Occipital lobe (tissue), 2 donors: Measurements from ENCODE around the gene CALD1. TPM values are rescaled to one million over a fixed set of nuclear protein-coding genes. Genes with fewer than 3 reads are reported as not detected.

Experiments
- DNase-seq: peaks from one replicate; lab custom pipeline; 2025; lab: John Stamatoyannopoulos, UW
- total RNA-seq: library from RNA; depleted of rRNA; stranded (reverse); fragments of >200 nt; gene quantifications from one replicate; pipeline ENCODE4 v1.2.3, GENCODE V29; 2014

CALD1 gene
- total RNA-seq, 1 donor from 2014 or later = 29.5 TPM

GRCh38 chr7:134920026-134920753, 140.8 kb downstream of the CALD1 start:
- no peak for DNase-seq

DNA sequence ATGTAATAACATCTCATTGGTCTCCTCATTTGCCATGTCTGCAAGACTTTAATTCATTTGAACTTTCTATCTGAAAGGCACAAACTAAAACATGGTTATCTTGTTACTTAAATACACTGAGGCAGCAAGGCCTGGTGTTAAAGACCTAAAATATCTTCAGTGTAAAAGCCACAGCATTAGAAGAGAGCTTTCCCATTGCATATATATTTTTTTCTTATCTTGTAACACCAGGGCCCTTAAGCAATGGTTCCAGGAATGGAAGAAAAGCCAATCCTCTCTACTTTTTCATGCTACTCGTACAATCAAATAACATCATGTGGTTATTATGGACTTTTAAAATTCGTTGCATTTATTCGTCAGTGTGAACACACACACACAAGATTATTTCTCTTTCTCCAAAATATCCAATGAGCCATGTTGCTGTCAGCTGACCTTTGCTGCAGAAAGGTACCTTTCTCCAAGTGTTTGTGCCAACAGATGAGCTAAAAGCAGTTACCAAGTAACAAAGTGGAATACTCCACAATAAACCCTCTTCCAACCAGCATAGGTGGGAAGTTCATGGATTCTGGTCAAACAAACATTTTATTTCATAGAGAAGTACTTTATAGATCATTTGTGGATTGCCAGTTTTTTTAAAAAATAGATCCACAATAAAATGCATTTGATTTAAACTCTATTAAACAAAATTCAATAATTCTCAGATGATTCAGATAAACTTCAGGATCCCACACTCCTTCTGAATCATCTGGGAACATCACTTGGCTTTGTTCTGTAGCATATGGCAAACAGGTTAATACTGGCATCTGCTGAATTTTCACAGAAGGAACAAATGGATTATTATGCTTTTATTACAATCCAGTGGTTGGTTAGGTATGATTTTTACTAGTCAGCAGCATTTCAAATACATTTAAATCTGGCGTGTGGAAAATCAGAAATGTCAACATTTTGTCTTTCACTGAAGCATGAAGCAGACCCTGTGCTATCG, 143.6 kb downstream of the CALD1 start:
- no peak for DNase-seq

DNA sequence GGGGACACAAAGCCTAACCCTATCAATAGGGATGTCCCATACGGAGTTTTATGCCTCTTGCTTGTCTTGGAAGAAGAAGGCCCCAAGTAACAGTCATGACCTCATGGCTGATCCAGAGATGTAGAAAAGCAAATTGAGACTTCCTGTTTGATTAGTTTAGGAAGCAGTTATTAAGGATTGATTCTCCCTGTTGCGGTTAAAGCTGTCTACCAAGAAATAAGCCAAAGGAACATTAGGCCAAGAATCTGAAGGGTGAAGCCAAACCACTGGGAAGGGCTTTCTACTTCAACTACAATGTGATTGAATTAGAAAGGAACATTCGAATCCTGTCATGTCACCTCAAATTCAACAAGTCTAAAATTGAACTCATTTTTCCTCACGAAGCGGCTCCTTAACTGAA, 146.3 kb downstream of the CALD1 start:
- DNase-seq = no peak

DNA sequence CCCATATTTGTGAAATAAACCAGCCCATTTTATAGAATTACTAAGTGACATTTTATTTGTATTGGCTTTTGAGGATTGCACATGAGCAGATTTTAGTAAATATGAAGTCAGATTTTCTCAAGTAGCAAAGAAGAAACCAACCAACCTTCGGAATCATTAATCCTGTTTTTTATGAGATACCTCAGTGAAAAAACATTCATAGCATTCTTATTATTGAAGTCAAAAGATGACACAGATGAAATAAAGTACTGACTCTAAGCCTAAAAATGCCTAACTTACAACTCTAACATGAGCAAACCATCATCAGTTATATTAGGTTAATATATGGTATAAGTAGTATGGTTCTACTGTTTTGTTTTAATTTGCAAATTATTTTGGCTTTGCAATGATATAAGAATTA, 147.0 kb downstream of the CALD1 start:
- DNase-seq = no peak

DNA sequence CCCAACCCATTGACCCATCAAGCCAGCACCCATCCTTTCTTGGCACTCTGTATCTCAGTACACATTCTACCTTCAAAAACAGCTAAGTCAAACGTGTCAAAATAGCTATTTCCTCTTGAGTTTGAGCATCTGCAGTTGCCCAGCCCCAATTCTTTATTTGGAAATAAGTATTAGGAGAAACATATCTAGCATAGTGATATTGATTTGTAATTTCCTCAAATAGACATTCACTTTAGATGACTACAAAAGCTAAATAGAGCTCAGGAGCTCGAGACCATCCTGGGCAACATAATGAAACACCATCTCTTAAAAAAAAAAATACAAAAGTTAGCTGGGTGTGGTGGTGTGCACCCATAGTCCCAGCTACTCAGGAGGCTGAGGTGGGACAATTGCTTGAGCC, 147.6 kb downstream of the CALD1 start:
- no peak for DNase-seq

- DNase-seq = no peak
These were observed 148.3 kb downstream of the CALD1 start for GRCh38 chr7:134927723-134928122.

DNA sequence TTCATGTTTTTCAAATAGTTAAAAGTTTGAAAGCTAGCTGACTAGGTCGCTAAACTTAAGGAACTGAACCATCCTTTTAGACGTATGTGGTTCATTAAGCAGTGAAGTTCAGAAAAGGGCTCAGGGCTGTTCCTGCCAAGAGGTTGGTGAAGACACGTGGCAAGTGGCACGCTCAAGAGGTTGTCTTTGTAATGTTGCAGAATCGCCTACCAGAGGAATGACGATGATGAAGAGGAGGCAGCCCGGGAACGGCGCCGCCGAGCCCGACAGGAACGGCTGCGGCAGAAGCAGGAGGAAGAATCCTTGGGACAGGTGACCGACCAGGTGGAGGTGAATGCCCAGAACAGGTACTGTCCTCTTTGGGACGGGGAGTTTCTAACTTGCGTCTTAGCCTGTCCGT, 149.1 kb downstream of the CALD1 start:
- DNase-seq = no peak

- DNase-seq = no peak
These were observed 152.1 kb downstream of the CALD1 start for GRCh38 chr7:134931487-134931886.

- DNase-seq = no peak
These were observed 153.4 kb downstream of the CALD1 start for GRCh38 chr7:134932707-134933370.

DNA sequence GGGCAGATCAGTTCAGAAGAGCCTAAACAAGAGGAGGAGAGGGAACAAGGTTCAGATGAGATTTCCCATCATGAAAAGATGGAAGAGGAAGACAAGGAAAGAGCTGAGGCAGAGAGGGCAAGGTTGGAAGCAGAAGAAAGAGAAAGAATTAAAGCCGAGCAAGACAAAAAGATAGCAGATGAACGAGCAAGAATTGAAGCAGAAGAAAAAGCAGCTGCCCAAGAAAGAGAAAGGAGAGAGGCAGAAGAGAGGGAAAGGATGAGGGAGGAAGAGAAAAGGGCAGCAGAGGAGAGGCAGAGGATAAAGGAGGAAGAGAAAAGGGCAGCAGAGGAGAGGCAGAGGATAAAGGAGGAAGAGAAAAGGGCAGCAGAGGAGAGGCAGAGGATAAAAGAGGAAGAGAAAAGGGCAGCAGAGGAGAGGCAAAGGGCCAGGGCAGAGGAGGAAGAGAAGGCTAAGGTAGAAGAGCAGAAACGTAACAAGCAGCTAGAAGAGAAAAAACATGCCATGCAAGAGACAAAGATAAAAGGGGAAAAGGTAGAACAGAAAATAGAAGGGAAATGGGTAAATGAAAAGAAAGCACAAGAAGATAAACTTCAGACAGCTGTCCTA, 154.1 kb downstream of the CALD1 start:
- DNase-seq = no peak

DNA sequence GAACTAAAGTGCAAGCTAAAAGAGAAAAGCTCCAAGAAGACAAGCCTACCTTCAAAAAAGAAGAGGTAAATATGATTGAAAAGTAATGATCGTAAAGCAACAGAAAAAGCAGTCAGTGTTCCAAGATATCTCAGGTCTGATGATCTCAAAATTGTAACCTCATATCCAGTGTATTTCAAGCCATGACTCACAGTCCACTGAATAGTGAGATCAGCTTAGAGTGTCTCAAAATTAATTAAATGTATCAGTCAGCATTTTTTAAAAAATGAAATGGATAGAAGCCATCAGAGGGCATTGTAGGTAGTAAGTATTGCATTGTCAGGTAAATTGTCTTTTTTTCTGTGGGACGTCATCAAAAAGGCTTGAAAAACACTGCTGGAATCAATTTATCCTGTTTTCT, 156.3 kb downstream of the CALD1 start:
- DNase-seq = no peak

DNA sequence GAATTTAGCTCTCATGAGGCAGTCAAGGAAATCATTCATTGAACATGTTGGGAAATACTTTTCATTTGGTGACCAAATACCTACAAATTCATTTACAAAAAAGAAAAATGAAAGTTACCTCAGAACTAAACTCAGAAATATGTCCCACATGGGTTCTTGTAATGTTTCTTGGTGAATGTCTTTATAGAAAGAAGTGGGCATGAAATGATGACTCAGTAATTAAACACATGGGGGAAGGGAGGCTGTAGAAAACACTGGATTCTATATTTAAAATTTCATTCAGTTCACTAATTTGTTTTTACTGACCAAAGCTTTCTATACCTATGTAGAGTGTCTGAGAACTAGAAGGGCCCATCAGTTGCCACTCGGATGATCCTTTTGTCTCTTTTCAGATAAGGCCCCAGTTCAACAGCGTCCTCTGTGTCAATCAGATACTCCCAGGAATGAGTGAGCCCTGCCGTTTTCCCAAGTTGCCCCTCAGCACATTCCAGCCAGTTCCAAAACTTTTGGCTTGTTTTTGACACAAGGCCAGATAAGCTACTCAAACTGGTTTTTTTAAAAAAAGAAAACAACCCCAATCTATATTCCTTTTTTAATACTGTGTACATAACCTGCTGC, 157.6 kb downstream of the CALD1 start:
- no peak for DNase-seq

GRCh38 chr7:134938141-134938540, 158.7 kb downstream of the CALD1 start:
- DNase-seq = no peak

GRCh38 chr7:134939136-134939535, 159.7 kb downstream of the CALD1 start:
- no peak for DNase-seq

GRCh38 chr7:134940729-134941128, 161.3 kb downstream of the CALD1 start:
- DNase-seq = no peak

GRCh38 chr7:134941185-134941900, 161.9 kb downstream of the CALD1 start:
- DNase-seq = no peak

DNA sequence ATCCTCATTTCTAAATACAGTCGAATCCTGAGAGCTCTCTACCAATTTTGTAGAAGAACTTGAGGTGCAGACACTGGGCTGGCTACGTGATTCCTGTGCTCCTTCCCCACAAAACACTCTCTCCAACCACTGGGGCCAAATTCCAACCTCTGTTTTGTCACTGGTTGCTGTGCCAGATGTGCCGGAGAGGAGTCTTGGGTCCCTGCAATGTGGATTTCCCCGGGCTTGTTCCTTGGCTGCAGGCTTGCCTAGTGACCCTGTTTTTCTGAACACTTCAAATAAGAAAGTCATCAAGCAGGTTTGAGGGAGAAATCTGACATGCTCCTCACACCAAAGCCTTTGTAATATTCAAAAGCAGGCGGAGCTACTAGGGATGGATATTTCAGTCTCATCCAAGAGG, 162.5 kb downstream of the CALD1 start:
- no peak for DNase-seq

GRCh38 chr7:134942690-134943466, 163.4 kb downstream of the CALD1 start:
- no peak for DNase-seq

- no peak for DNase-seq
These were observed 164.5 kb downstream of the CALD1 start for GRCh38 chr7:134943785-134944400.
